Activated CD8-positive, alpha-beta memory T cell treated with anti-CD3 and anti-CD28 coated beads, Interleukin-2, amount 50 U/mL, for 24 hours (primary cell): Measurements from ENCODE around the gene DPH1.

Experiments
- DNase-seq: peaks from one replicate; pipeline ENCODE4 v3.0.0-alpha.2; 2020; ENCODE audit errors: extremely low read depth

DPH1 gene

DNA sequence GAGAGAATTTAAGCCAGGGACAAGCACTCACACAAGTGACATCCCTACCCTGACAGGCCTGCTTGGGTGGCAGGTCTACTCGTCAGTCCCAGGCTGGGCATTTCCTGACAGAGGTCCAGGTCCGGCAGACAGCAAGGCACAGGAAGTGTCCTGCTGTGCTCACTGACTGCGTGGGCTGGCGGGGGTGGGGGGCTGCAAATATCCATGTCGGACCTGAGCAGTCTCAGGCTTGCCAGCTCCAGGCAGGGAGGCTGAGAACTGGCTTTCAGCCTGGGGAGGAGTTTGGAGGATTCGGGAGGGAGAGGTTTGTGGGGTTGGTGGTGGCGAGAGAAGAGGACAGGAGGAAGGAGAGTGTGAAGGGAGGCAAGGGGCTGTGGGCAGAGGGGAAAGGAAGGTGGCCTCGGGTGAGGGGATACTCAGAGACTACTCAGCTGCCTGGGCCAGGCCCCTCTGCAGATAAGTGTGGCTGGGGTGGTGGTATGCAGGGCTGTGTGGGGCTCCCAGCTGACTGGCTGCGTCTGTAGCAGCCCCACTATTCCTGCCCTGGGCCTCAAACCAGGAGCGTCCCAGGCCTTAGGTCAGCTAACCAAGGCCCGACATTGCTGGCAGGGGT, 32.7 kb downstream of the DPH1 start:
- DNase-seq: no peak

DNA sequence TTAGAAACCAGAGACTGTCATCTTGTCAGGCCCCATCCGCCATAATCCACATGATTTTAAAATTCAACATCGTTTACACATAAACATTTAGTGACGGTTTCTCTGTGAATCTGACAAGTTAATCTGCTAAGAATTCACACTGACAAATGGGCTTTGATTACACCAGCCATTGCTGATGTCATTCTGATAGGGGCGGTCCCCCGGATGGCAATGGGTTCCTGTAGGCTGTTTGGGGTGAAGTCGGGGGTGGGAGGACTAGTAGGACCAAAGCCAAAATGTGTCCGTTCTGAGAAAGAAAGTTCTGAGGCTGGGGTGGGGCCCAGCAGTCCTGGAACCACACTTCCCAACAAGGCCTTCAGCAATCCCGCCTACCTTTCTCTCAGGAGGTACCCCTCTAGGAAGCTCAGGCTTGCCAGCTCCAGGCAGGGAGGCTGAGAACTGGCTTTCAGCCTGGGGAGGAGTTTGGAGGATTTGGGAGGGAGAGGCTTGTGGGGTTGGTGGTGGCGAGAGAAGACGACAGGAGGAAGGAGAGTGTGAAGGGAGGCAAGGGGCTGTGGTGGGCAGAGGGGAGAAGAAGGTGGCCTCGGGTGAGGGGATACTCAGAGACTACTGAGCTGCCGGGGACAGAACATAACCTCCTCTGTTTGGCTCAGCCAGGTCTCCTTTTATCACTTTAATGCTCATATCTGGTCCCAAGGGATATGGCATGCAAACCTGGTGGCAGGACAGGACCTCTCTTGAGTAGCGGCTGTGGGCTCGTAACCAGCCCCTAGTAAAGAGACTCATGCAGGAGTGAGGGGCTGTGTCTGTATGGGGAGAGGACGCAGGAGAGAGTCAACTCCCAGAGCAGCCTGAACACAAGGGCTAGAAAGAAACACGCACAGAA, 33.6 kb downstream of the DPH1 start:
- no peak for DNase-seq

DNA sequence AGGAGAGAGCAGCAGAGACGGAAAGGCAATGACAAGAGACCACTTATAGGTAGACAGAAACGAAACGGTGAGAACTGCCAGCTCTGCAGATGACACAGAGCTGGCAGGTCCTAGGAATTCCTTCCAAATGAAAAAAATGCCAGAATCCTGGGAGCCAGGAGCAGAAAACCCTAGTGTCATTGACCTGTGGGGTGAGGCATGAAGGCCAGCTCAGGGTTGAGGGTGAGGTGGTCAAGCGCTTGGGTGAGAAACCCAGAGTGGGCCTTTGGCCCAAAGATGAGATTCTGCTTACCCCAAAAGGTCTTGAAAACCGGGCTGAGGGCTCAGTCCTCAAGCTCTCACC, 34.2 kb downstream of the DPH1 start:
- DNase-seq: no peak

DNA sequence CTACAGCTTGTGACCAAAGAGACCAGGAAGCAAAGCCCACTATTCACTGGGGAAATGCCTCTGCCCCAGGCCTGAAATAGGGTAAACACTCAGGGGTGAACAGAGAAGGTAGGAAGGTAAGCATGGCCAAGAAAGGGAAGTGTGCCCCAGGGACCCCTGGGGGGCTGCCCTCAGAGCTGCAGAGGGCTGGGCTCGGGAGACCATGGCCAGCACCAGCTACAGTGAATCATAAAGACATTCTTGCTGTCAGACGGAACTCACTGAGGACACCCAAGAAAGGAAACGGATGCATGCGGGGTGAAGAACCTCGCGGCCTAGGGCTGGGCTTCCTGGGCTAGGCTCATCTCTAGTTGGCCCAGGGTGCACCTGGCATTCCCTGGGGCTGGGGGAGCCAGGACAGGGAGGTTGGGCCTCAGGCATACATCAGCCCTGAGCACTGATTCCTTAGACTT, 34.6 kb downstream of the DPH1 start:
- DNase-seq: no peak

DNA sequence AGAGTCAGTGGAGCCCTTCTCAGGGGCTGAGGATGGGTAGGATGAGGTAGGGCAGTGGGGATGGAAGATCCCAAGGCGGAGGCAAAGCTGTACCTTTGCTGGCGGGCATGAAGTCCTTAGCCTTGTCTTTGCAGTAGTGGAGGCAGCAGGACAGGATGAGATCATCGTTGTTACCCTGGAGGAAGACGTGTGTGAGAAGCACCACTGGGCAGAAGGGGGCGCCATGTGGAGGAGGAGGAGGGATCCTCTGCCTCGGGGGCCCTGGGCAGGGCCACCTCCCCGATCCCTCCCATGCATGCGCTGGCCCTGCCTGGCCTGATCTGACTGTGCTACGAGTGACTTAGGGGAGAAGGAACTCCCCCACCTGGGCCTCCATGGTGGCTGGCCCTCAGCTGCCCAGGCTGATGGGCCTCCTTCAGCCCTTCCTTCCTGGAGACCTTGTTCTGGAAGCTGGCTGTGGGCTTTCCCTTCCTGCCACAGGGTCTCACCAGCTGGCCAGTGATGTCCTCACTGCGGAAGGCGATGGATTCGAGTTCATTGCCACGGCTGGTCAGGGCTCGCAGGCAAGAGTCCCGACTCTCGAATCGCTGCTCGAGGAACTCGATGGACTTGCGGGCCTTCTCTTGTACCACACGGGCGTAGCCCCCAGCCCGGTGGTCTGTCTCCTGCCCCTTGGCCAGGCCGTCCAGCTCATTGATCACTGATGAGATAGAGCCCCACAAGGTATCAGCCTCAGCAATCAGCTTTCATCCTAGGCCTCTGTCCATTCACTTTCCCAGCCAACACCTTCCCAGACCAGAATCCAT, 35.2 kb downstream of the DPH1 start:
- DNase-seq: no peak

DNA sequence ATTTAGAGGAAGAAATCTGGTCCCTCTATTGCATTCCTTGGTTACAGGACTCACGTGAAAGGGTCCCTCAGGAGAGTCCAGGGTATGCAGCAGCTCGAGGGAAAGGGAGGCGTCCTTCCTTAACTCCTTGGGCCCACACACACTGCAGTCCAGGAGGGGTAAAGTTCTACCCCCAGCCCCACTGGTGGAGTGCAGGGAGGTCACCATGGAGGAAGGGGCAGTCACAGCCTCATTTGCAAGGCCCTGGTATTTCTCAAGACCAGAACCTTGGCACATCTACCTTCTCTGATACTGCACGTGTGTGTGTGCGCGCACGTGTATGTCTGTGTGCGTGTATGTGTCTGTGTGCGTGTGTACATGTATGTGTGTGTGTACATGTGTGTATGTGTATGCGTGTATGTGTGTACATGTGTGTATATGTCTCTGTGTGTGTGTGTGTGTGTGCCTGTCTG, 36.0 kb downstream of the DPH1 start:
- DNase-seq: no peak

DNA sequence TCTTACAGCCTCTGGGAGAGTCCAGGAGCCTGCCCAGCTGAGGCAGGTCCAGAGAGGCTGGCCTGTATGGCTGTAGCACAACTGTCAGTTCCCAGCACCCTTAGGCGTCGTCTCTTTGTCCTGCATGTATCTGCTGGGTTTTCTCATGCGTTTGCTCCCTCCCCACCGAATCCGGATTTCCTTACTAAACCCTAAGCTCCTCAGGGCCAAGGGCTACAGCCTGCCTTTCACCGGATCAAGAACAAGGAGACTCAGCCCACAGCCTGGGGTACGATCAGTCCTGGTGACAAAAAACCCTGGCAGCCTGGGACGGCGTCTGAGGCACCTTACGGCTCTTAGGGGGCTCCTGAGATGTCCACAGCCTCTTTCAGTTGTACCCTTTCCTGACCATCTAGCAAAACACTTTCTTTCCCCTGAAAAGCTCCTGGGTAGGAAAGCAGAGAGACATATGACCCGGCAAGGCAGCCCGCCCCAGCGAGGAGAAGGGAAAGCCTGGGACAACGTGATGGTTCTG, 37.2 kb downstream of the DPH1 start:
- DNase-seq: no peak

DNA sequence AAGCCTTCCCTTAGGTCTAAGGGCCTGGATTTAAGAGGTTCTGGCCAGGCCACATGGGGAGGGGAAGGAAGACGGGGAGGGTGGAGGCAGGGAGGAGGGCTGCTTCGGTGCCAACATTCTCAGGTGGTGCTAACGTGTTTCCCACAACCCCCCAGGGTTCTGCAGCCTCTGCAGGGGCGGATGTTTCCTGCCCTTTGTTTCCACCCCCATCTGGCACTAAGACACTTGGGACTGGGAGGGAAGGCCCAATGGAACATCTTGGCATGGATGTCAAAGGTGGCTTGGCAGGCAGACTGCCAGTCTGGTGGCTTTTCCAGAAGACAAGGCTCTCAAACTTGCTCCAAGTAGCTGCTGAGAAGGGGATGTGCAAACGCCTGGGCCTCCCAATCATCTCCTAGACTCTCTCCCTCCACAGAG, 37.7 kb downstream of the DPH1 start:
- DNase-seq: no peak

DNA sequence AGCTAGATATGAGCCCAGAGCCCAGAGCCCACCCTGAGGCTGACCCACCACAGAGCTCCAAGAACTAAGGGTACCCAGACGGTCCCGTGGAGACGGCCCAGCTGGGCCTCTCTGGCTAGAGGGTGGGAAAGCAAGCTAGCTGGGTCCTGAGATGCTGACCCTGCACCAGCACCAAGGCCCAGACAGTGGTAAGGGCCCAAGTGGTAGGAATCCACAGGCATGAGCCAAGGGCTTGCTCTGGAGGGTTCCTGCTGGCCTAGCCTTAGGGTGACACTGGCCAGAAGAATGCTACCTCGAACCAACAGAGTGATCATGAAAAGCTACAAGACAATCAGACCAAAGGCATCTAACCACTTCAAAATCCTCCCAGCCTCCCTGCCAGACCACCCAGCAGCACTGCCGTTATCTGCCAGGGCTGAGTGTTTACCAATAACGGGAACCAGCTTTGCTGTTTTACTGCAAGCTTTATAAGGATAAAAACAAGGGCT, 38.1 kb downstream of the DPH1 start:
- DNase-seq: no peak

DNA sequence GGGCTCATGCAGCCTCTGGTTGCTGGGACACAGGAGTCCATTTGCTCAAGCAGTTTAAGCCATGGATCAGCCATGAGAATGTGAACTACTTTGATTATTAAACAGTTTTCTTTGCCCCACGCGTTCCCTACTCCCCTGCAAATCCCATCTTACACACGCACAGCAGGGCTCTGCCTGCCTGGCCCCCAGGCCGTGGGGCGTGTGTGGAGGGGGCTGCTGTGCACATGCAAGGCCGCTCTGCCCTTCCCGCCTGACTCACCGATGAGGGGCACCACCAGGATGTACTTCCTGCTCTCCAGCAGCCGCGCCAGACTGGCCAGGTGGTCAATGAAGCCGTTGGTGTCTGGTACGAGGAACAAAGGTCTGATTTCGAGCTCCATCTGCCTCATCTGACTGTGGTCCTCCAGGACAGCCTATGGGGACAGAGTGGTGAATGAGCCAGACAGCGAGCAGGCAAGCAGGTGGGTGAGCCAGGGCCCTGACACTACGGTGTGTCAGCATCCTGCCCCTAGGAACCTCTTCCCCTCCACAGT, 38.6 kb downstream of the DPH1 start:
- DNase-seq: no peak

DNA sequence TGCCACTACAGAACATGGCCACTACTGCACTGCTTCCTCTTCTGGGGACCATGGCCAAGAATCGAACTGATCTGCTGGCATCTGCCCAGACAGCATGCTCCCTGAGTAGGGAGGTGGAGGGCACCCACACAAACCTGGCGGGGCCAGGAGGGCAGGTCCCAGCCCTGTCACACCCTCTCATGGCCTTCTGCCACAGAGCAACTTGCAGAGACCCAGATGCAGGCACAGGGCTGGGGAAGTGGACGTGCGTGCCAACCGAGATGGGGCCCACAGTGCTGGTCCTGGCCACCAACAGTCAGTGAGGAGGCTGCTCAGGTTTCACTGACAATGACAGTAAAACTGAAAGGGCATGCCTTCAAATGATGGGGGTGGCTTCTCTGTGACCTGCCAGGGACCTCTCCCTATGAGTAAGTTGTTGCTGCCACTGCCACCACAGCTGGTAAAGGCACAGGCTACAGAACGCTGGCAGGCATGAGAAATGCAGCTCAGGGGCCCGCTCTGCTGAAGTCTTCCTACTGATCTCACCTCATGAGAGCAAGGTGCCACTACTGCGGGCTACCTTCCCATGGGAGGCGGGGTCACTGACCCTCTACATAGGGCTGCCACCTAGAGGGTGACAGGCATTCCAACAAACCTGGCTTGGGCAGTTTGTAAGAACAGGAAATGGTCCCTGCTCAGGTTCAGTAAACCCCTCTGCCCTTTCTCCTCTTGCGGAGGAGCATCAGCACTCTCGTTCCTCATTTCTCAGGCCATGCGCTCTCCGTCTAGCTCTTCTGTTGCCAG, 40.5 kb downstream of the DPH1 start:
- DNase-seq: no peak

DNA sequence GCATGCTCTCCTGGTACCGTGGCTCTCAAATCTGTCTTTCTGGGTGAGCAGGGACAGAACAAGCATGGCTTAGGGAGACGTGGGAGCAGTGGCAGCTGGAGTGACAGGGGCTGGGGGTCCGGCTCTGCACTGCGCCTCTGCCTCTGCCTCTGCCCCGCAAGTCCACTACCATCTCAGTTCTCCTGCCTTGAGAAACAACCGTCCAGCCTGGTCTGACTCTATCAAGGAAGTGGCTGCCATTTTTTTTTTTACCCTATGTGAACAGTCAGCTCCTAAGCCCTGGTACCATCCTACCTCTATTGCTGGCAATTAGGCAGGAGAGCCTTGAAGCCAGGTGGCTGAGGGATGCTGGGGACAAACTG, 41.1 kb downstream of the DPH1 start:
- no peak for DNase-seq

DNA sequence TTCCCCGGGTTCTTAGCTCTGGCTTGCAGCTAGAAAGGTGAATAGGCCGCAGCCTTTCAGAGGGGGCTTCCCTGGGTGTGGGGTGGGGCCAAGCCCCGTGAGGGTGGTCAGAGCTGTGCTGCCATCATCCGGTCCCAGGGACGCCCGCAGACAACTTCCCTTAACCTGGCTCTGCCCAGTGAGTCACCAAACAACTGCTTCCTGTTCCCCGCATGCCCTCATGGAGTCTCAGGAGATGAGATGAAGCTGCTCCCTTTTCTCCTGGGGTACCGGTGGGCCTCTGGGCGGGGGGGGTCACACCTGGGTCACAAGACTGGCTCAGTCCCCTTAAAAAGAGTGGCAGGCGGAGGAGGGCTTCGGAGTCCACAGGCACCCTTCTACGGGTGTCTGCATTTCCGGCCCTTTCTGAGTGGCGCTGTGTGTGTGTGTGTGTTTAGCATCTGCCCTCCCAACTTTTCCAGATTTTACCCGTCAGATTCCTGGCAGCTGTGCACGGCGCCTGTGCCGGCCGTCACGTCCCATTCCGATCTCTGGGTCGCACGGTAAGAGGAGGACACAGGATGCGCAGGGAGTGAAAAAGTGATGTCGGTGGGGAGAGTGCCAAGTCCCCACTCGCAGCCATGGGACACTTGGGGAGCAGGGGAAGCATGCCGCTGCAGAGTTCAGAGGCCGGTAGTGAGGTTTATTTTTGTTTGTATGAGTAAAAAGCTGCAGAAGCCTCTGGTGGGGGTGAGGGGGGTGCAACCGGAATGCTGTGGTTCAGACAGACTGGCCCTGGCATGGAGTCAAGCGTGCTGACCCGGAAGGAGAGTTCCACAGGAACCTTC, 41.7 kb downstream of the DPH1 start:
- DNase-seq: no peak

DNA sequence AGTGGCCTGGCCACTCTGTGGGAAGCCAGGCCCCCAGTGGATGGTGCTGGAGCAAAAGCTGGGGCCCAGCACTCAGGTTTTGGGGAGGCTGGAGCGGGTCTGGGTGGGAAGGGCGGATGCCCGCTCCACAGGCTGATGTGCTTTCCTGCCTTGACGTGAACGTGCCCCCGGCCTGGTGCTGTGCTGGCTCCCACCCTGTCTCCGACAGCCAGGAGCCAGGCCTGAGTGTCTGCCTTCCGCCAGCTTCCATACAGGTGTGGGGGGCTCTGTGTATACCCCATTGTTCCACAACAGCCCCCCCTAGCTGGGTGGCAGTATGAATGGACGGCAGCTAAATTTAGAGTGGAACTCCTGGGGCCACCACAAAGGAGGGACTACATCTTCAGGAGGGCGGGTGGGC, 45.0 kb downstream of the DPH1 start:
- DNase-seq: no peak

DNA sequence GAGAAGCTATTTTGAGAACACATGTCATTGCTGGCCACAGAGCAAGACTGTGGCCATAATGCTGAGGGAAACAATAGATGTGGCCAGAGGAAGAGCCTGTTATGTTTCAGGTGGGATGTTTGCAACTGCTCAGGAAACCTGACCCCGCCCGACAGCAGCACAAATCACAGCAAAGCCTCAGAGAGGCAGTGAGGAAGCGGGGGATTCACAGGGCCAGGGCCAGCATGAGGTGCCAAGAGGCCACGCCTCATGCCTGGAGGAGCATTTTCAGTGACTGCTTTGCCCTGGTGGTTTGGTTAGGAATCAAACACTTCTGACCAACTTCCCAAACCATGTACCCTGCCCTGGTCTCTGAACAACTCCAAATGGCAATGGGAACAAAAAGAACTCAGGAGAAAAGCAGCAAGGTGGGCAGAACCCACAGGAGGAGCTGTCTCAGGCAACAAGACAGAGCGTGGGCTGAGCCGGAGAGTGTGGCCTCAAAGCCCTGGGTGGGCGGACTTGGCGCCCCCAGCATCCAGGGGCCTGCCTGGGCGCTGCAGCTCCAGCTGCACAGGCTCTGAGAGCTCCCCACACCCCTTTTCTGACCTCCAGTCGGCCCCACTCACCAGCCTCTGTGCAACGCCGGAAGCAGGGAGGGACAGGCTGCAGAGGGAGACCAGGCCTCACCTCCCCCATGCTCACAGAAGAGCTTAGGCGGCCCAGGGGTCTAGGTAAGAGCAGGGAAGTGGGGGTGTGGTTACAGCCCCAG, 45.6 kb downstream of the DPH1 start:
- no peak for DNase-seq

DNA sequence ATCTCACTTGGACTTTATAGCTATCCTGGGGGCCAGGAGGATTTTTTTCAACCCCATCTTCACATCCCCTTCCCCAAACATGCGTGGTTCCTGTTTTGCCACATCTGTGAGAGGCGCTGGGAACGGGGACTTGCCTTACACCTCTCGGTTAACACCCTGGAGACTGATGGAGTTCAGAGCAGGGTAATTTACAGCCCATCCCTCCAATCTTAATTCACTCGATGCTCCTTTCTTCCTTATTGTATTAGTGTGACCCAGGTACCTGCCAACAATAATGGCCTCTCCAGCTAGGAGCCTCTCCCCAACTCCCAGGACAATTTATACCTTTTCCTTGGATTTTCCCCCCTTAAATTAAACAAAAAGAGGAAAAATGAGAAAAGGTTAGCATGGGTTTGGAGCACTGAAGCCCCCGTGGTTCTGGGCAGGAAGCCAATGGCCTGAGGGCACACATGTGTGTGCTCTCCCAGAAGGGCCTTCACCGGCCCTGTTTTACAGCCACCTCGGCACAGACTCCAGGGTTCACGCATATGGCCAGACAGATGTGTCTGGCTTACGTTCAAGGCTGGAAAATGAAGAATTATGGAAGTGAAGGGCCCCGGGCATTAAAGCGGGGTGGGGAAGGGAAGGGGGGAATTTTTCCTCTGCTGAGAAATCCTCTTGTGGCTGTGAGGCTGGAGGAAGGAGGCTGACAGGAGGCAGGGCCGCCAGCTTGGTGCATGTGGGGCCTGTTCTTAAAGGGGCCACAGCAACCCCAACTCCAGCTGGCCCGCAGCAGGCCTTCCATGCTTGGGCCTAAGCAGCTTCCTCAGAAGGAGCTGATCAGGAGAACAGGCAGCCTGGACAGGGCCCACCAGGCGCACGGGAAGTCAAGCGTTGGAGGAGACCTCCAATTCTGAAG, 46.4 kb downstream of the DPH1 start:
- DNase-seq: no peak

DNA sequence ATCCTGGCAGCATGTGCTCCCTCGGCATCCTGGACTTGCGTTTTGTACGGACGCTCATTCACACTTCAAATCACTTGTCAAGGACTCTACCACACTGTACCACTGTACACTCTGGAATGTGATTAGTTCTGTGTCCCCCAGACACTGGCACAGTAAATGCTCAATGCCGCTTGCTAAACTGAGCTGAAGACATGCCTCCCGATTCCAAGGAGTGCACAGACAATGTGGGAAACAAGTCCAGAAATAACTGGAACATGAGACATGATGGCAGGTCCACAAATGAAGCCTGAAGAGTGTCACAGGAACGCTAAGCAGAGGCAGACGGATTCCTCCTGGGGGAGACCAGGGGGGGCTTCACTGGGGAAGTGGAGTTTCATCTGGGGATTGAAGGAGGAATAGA, 47.1 kb downstream of the DPH1 start:
- DNase-seq: no peak

DNA sequence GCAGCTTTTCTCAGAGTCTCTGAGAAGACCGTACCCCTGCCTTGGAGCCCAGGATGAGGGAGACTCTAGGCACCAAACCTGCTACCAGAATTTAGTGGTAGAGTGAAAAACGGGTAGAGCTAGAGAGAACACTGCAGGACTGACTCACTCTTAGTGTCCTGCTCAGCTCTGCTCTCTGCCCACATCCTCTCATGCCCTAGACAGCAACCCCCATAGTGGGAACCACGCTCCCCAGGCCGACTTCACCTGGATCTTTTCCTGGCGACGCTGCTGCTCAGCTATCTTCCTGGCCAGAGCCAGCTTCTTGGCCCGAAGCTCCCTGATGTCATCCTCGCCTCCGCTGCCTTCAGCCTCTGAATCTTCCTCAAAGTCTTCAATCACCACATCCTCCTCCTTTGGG, 51.6 kb downstream of the DPH1 start:
- DNase-seq: no peak
